ENCODE results near the gene PLAC8L1.

PLAC8L1 gene

GRCh38 chr5:146034605-146035004, 70.8 kb downstream of the PLAC8L1 start:
- H2AFZ ChIP-seq: no peak overlapping the region
- H3K79me2 ChIP-seq: no peaks in the 10 kb centered on the region
- H3K27ac ChIP-seq: no peak overlapping the region
- TF ChIP-seq CTCF (IDR thresholded peaks at IDR 0.05): no peak
- no peaks in the 10 kb centered on the region for H3K4me1 ChIP-seq
- no peaks in the 10 kb centered on the region for H3K36me3 ChIP-seq (ENCODE audit: control insufficient read depth, insufficient read depth, low read length)
- H3K9me3 ChIP-seq (ENCODE audit: control insufficient read depth, low read length): no peaks in the 10 kb centered on the region
- no peak overlapping the region for H3K9ac ChIP-seq
- H3K4me3 ChIP-seq (ENCODE audit: low read depth, low read length): no peak overlapping the region
- no peak overlapping the region for H3K4me2 ChIP-seq (ENCODE audit: low read length)
- no peaks in the 10 kb centered on the region for H3K27me3 ChIP-seq (ENCODE audit: control insufficient read depth, insufficient read depth, low read length)

All from parathyroid adenoma (tissue), 2 donors.